GM19240 (cell line): Measurements from ENCODE around the gene FBXO48.
"Not testable (repeated sequence)": the region's sequence is repeated elsewhere in the genome, so short reads cannot be mapped to it uniquely, and the experiment has no call there.

Source experiments
- DNase-seq: peaks from one replicate; pipeline ENCODE4 v3.0.0; 2011; ENCODE audit warnings: low spot score; ENCODE audit not compliant: insufficient read length

FBXO48 gene

GRCh38 chr2:68472796-68473414 is 5.8 kb upstream of the FBXO48 start:
- no peak for DNase-seq

- DNase-seq: no peak
Measured at GRCh38 chr2:68471385-68471784, 4.3 kb upstream of the FBXO48 start.

GRCh38 chr2:68469935-68470334 is 2.8 kb upstream of the FBXO48 start:
- DNase-seq: no peak

GRCh38 chr2:68468801-68469200 is 1.7 kb upstream of the FBXO48 start:
- DNase-seq: no peak

- no peak for DNase-seq
Measured at GRCh38 chr2:68466778-68467076, 367 bp downstream of the FBXO48 start.

- no peak for DNase-seq
Measured at GRCh38 chr2:68466361-68466777, 725 bp downstream of the FBXO48 start.

- DNase-seq: no peak
Measured at GRCh38 chr2:68465081-68465916, 1.8 kb downstream of the FBXO48 start.

- no peak for DNase-seq
Measured at GRCh38 chr2:68464651-68465050, 2.4 kb downstream of the FBXO48 start.

- no peak for DNase-seq
Measured at GRCh38 chr2:68463287-68463877, 3.7 kb downstream of the FBXO48 start.

GRCh38 chr2:68458981-68459380 is 8.1 kb downstream of the FBXO48 start:
- no peak for DNase-seq

GRCh38 chr2:68456198-68456597 is 10.9 kb downstream of the FBXO48 start:
- DNase-seq: no peak

- DNase-seq: no peak
Measured at GRCh38 chr2:68454719-68455118, 12.4 kb downstream of the FBXO48 start.

GRCh38 chr2:68453761-68454360 is 13.2 kb downstream of the FBXO48 start:
- no peak for DNase-seq

- DNase-seq: no peak
Measured at GRCh38 chr2:68452158-68452900, 14.8 kb downstream of the FBXO48 start.

GRCh38 chr2:68448671-68449653 is 18.1 kb downstream of the FBXO48 start:
- DNase-seq: no peak

- DNase-seq: no peak
Measured at GRCh38 chr2:68447118-68447517, 20.0 kb downstream of the FBXO48 start.

- not testable (repeated sequence) for DNase-seq
Measured at GRCh38 chr2:68446425-68446824, 20.7 kb downstream of the FBXO48 start.

GRCh38 chr2:68441994-68442322 is 25.1 kb downstream of the FBXO48 start:
- DNase-seq: no peak

GRCh38 chr2:68441179-68441993 is 25.7 kb downstream of the FBXO48 start:
- DNase-seq: peak; percentile 81
